Measurements from ENCODE around the gene MACC1.

DNA sequence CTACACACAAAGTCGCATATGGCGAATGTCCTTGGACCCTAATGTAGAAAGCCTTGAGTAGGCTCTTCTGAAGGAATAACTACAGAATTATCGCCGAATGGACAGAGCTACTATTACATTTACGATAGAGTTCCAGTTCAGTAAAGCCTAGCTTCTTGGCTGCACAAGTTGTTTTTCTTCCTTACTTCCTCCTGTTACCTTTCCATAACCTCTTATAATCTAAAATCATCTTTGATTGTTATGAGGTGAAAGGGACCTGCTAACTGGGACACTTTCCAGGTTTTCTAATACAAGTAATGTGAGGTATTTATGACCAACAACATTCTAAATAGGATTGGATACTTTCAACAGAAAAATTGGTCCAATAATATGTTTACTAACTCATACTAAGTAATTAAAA lies 31.2 kb downstream of the MACC1 start:
- TF ChIP-seq TCF7L2 (IDR thresholded peaks at IDR 0.05; ENCODE audit: low read depth, low read length), result no peak
- no peak for TF ChIP-seq ZNF724P (CRISPR knock-in tag; IDR thresholded peaks at IDR 0.05; ENCODE audit: borderline replicate concordance)
- no peak for TF ChIP-seq KDM1A (CRISPR knock-in tag; IDR thresholded peaks at IDR 0.05)
- no peak for TF ChIP-seq PRPF4 (IDR thresholded peaks at IDR 0.05; ENCODE audit: low read depth, low read length, poor library complexity, severe bottlenecking)
- no peak for TF ChIP-seq TBL1XR1 (IDR thresholded peaks at IDR 0.05; ENCODE audit: borderline replicate concordance, low read length, partially characterized antibody)
- TF ChIP-seq TBX2 (CRISPR knock-in tag; IDR thresholded peaks at IDR 0.05; ENCODE audit: borderline replicate concordance), result no peak
- TF ChIP-seq ZNF709 (CRISPR knock-in tag; IDR thresholded peaks at IDR 0.05), result no peak
- no peak for TF ChIP-seq EZH2 (conservative IDR thresholded peaks at IDR 0.05; ENCODE audit: low read depth, low read length)
- no peak for TF ChIP-seq POLR2A (IDR thresholded peaks at IDR 0.05; ENCODE audit: insufficient read depth in 1 of 2, low read depth in 2 of 2, low read length in 2 of 2)
- TF ChIP-seq EED (CRISPR knock-in tag; IDR thresholded peaks at IDR 0.05), result no peak
